ENCODE data around the gene MLLT6. TPM values are rescaled to one million over a fixed set of nuclear protein-coding genes. Genes with fewer than 3 reads are reported as not detected.

MLLT6 gene
- total and polyA plus RNA-seq, 2 of the 13 experiments (the other 11 are each of a cell fraction or from before 2014, with no cell fraction given) = 50.7 to 69.5 TPM

DNA sequence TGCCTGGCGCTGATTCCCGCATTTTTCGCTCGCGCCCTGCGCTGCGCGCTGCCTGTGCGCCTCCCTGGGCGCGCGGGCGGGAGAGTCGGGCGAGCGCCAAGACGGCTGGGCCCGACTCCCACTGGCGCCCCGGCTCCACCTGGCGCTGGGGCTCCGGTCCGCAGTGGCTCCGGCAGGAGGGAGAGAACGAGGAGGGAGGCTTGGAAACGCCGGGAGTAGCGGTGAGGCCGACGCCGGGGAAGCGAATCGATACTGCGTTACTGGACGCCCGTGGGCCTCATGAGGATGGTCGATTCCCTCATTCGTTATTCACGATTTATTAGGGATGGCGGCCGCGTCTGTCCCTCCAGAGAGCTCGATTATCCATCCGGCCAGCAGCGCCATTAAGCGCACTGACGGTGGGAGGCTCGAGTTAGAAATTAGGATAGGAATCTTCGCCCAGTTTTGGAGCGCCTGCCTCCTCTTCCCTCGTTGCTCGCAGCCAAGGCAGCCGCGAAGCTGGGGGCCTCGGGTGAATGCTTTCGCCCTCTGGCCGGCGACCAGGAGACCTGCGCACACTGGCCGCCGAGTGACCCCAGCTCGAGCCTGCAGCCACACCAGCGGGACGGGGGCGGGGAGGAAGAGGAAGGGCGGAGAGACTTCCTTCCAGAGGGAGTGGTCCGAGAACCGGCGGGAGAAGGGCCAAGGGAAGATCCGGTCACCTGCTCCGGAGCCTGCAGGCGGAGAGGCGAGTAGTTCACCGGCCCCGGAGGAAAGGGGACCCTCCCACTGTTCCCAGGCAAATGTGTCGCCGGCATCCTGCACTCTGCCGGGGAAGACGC, 44.4 kb downstream of the MLLT6 start (continued):
- TF ChIP-seq TAF1 (CRISPR knock-in tag; IDR thresholded peaks at IDR 0.05) = peak; percentile 97
- no peak for TF ChIP-seq SOX13 (IDR thresholded peaks at IDR 0.05)
- TF ChIP-seq SOX13 (CRISPR knock-in tag; conservative IDR thresholded peaks at IDR 0.05 in 1 of 2, IDR thresholded peaks at IDR 0.05 in 1 of 2) = peak in 1 of 2 experiments; percentile 51; a peak in 2 of 4 replicates
- TF ChIP-seq ZNF446 (CRISPR knock-in tag; IDR thresholded peaks at IDR 0.05) = peak; percentile 80; the same call in 1 of the 2 replicates
- TF ChIP-seq NFIB (CRISPR knock-in tag; IDR thresholded peaks at IDR 0.05; ENCODE audit: borderline replicate concordance) = no peak
- peak; percentile 80; the same call in 1 of the 2 replicates for TF ChIP-seq HDAC6 (IDR thresholded peaks at IDR 0.05; ENCODE audit: low read depth, low read length)
- TF ChIP-seq, protein P1, sequence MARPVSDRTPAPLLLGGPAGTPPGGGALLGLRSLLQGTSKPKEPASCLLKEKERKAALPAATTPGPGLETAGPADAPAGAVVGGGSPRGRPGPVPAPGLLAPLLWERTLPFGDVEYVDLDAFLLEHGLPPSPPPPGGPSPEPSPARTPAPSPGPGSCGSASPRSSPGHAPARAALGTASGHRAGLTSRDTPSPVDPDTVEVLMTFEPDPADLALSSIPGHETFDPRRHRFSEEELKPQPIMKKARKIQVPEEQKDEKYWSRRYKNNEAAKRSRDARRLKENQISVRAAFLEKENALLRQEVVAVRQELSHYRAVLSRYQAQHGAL (CRISPR knock-in tag; IDR thresholded peaks at IDR 0.05; ENCODE audit: not compliant biosample characterization) = peak; percentile 62
- TF ChIP-seq, protein P2, sequence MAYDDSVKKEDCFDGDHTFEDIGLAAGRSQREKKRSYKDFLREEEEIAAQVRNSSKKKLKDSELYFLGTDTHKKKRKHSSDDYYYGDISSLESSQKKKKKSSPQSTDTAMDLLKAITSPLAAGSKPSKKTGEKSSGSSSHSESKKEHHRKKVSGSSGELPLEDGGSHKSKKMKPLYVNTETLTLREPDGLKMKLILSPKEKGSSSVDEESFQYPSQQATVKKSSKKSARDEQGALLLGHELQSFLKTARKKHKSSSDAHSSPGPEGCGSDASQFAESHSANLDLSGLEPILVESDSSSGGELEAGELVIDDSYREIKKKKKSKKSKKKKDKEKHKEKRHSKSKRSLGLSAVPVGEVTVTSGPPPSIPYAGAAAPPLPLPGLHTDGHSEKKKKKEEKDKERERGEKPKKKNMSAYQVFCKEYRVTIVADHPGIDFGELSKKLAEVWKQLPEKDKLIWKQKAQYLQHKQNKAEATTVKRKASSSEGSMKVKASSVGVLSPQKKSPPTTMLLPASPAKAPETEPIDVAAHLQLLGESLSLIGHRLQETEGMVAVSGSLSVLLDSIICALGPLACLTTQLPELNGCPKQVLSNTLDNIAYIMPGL (CRISPR knock-in tag; IDR thresholded peaks at IDR 0.05; ENCODE audit: borderline replicate concordance in 1 of 2, low read depth in 1 of 2) = peak; percentile 81 to 95; a peak in 3 of 4 replicates
- 0 out of 2 replicates have a peak, but pooled peaks have one; percentile 67 for TF ChIP-seq HOXA9 (CRISPR knock-in tag; IDR thresholded peaks at IDR 0.05; ENCODE audit: borderline replicate concordance)
- TF ChIP-seq ELF3 (CRISPR knock-in tag; IDR thresholded peaks at IDR 0.05) = peak; percentile 91
- TF ChIP-seq, protein P3, sequence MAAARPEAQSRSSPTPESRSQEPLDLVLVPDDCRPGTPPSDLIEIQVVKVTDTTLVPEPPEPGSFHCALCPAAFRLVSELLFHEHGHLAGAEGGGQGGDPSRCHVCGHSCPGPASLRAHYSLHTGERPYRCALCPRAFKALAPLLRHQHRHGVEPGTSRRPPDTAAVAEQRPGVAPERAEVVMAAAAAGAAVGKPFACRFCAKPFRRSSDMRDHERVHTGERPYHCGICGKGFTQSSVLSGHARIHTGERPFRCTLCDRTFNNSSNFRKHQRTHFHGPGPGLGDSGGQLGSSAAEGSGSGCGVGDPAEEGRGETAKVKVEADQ (CRISPR knock-in tag; IDR thresholded peaks at IDR 0.05; ENCODE audit: borderline replicate concordance) = peak; percentile 92; the same call in 1 of the 2 replicates
- TF ChIP-seq ETV6 (CRISPR knock-in tag; conservative IDR thresholded peaks at IDR 0.05) = peak; percentile 72; the same call in 1 of the 2 replicates
- TF ChIP-seq, protein P4, sequence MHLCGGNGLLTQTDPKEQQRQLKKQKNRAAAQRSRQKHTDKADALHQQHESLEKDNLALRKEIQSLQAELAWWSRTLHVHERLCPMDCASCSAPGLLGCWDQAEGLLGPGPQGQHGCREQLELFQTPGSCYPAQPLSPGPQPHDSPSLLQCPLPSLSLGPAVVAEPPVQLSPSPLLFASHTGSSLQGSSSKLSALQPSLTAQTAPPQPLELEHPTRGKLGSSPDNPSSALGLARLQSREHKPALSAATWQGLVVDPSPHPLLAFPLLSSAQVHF (CRISPR knock-in tag; IDR thresholded peaks at IDR 0.05) = peak; percentile 80
- peak; percentile 63; the same call in 1 of the 2 replicates for TF ChIP-seq ZNF160 (CRISPR knock-in tag; IDR thresholded peaks at IDR 0.05)
- peak; percentile 46; the same call in 1 of the 2 replicates for TF ChIP-seq ZNF724P (CRISPR knock-in tag; IDR thresholded peaks at IDR 0.05; ENCODE audit: borderline replicate concordance)
- no peak for TF ChIP-seq ZNF263 (CRISPR knock-in tag; IDR thresholded peaks at IDR 0.05)
- TF ChIP-seq ZNF616 (CRISPR knock-in tag; IDR thresholded peaks at IDR 0.05; ENCODE audit: low read depth) = peak; percentile 88

Data from HepG2 (cell line).